B cell (primary cell): ENCODE results near the gene SUPV3L1. TPM values are rescaled to one million over a fixed set of nuclear protein-coding genes. Genes with fewer than 3 reads are reported as not detected.

Source experiments
- ATAC-seq: fragments of 200-7000 bp; cut with Tn5 transposase; one replicate; pipeline ENCODE4 v1.10.0; 2021; ENCODE audit warnings: low read depth, mild to moderate bottlenecking, moderate number of reproducible peaks, moderate library complexity
- CTCF ChIA-PET: fragments of 350-600 bp; sonication (Branson Sonifier 250); formaldehyde crosslinking; loops from one replicate; lab custom pipeline; 2021; ENCODE audit warnings: antibody characterized with exemption, inconsistent platforms; lab: Charles Lee
- POLR2A ChIA-PET: fragments of 350-600 bp; sonication (Branson Sonifier 250); formaldehyde crosslinking; loops from one replicate; lab custom pipeline; 2021; ENCODE audit warnings: antibody characterized with exemption; lab: Charles Lee
- DNase-seq: peaks from one replicate; pipeline ENCODE4 v3.0.0; 2013
- H2AFZ ChIP-seq: 2 replicates; pipeline ENCODE4 v1.6.1; 2012; ENCODE audit warnings: mild to moderate bottlenecking, low read depth, low read length; ENCODE audit not compliant: insufficient read depth, poor library complexity, severe bottlenecking
- H3K27ac ChIP-seq, 2 donors: 1 replicate in 1 of 2; 2 replicates in 1 of 2; pipeline ENCODE4 v1.5.1; 2012 to 2013; ENCODE audit warnings: low read length in 2 of 2, mild to moderate bottlenecking in 2 of 2, moderate library complexity in 1 of 2
- H3K27me3 ChIP-seq, 4 experiments: fragments of 200-600 bp in 1 of 4; sonication (generic) in 1 of 4; replicated peaks in 1 of 4; 1 replicate in 2 of 4; 2 replicates in 2 of 4; pipeline versions ENCODE4 v1.6.1 to v1.7.0; 2013 to 2016; ENCODE audit warnings: low read length in 3 of 4, mild to moderate bottlenecking in 2 of 4, mixed read lengths in 1 of 4, moderate library complexity in 1 of 4; ENCODE audit not compliant: insufficient read depth in 4 of 4, control insufficient read depth in 3 of 4; ENCODE audit errors: control extremely low read depth in 1 of 4
- H3K36me3 ChIP-seq, 2 experiments: replicated peaks in 1 of 2; 1 replicate in 1 of 2; 2 replicates in 1 of 2; pipeline versions ENCODE4 v1.6.1 to v1.7.1; 2013; ENCODE audit warnings: low read length in 1 of 2; ENCODE audit not compliant: insufficient read depth in 2 of 2, control insufficient read depth in 1 of 2; ENCODE audit errors: control extremely low read depth in 1 of 2, extremely low read depth in 1 of 2
- H3K4me1 ChIP-seq, 2 donors: fragments of 200-600 bp in 1 of 2; sonication (generic) in 1 of 2; 1 replicate in 1 of 2; 2 replicates in 1 of 2; pipeline versions ENCODE4 v1.5.1 to v1.6.1; 2013 to 2017; ENCODE audit warnings: low read length in 2 of 2; ENCODE audit not compliant: control insufficient read depth in 2 of 2, insufficient read depth in 2 of 2
- H3K4me2 ChIP-seq: replicated peaks from 2 replicates; pipeline ENCODE3; 2012; ENCODE audit warnings: mild to moderate bottlenecking, low read depth, low read length; ENCODE audit not compliant: poor library complexity, severe bottlenecking
- H3K4me3 ChIP-seq, 5 experiments: fragments of 200-600 bp in 1 of 5; sonication (generic) in 1 of 5; 1 replicate in 3 of 5; 2 replicates in 2 of 5; pipeline versions ENCODE4 v1.5.1 to v1.7.0; 2011 to 2016; ENCODE audit warnings: low read length in 4 of 5, mild to moderate bottlenecking in 4 of 5, low read depth in 2 of 5, control low read depth in 1 of 5, moderate library complexity in 1 of 5; ENCODE audit not compliant: insufficient read depth in 1 of 5; ENCODE audit errors: control extremely low read depth in 1 of 5, extremely low read depth in 1 of 5
- H3K79me2 ChIP-seq: fragments of 200-600 bp; sonication (generic); one replicate; pipeline ENCODE4 v1.6.0; 2016; ENCODE audit warnings: low read length; ENCODE audit not compliant: control insufficient read depth, insufficient read depth
- H3K9ac ChIP-seq: fragments of 200-600 bp; sonication (generic); 2 replicates; pipeline ENCODE4 v1.6.1; 2017; ENCODE audit warnings: mild to moderate bottlenecking, low read length, moderate library complexity
- H3K9me3 ChIP-seq, 3 donors: one replicate each; pipeline versions ENCODE4 v1.6.1 to v1.7.1; 2013; ENCODE audit warnings: low read length in 2 of 3; ENCODE audit not compliant: control insufficient read depth in 2 of 3, insufficient read depth in 1 of 3; ENCODE audit errors: control extremely low read depth in 1 of 3
- H4K20me1 ChIP-seq: 2 replicates; pipeline ENCODE4 v1.6.0; 2012; ENCODE audit warnings: mild to moderate bottlenecking, low read length; ENCODE audit not compliant: insufficient read depth, control insufficient read depth, poor library complexity, severe bottlenecking
- H3K27ac Mint-ChIP-seq: one replicate; pipeline ENCODE4 v1.8.0; 2021; ENCODE audit warnings: mixed read lengths
- H3K27me3 Mint-ChIP-seq: one replicate; pipeline ENCODE4 v1.8.0; 2021; ENCODE audit warnings: mixed read lengths
- H3K4me1 Mint-ChIP-seq: one replicate; pipeline ENCODE4 v1.8.0; 2021; ENCODE audit warnings: mixed read lengths
- H3K4me3 Mint-ChIP-seq: one replicate; pipeline ENCODE4 v1.8.0; 2021; ENCODE audit warnings: mixed read lengths
- H3K9me3 Mint-ChIP-seq: one replicate; pipeline ENCODE4 v1.8.0; 2022; ENCODE audit warnings: mixed read lengths; ENCODE audit not compliant: insufficient read depth
- EZH2 ChIP-seq: IDR thresholded peaks from 2 replicates; pipeline ENCODE4 v1.6.1; 2012; ENCODE audit warnings: borderline replicate concordance, low read depth, mild to moderate bottlenecking, moderate library complexity, low read length; ENCODE audit not compliant: insufficient read depth, poor library complexity, severe bottlenecking
- WGBS: methylation state at CpG from one replicate; pipeline ENCODE4 v1.1.5; 2013; ENCODE audit warnings: missing lambda C conversion rate; ENCODE audit not compliant: insufficient coverage; 5-methylcytosine and 5-hydroxymethylcytosine counted together
- intact Hi-C: fragments of 100-400 bp; cut with micrococcal nuclease; formaldehyde crosslinking; loops from one replicate; pipeline ENCODE4 v1.10.0; 2022
- polyA plus RNA-seq: library from polyadenylated mRNA; depleted of rRNA; stranded (reverse); fragments of >200 nt; gene quantifications from 2 replicates; pipeline ENCODE4 v1.2.3, GENCODE V29; 2012
- total RNA-seq, 2 donors: library from RNA; stranded (reverse); fragments of 120-200 nt in 1 of 2; gene quantifications; 1 replicate in 1 of 2; 2 replicates in 1 of 2; pipeline versions ENCODE4 v1.2.3 to v1.2.4, GENCODE V29; 2013 to 2022
- TF ChIP-seq, protein P1 (sequence below): fragments of 200-600 bp; IDR thresholded peaks from one replicate; pipeline ENCODE4 v1.8.0; 2022; ENCODE audit warnings: antibody characterized with exemption, mild to moderate bottlenecking

The SUPV3L1 gene
- total and polyA plus RNA-seq, 2 donors (not counting 1 experiment from before 2014, with no cell fraction given), result 33.6 to 37.1 TPM

DNA sequence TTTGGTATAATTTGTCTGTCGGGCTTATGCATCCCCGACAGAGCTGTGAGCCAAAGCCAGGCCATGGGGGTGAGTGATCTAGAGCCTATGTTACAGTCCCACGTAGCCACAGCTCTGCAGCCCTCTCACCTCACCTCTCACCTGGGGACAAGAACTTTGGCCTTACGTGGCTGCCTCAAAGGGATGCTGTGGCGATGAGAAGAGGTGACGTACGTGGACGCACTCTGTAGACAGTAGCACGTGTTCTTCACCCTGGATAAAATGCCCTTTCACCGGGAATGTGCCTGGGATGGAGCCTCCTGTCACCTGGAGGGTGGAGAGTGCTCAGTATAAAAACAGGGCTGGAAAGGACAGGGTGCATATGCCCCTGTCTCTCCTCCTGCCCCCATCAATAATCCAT is 45.6 kb downstream of the SUPV3L1 start:
- no peak overlapping the region for H3K4me2 ChIP-seq
- no peaks in the 10 kb centered on the region for H3K79me2 ChIP-seq
- H3K9me3 ChIP-seq, result no peaks in the 10 kb centered on the region
- no peaks in the 10 kb centered on the region for H3K27me3 ChIP-seq
- H3K9ac ChIP-seq, result no peak overlapping the region
- Mint-ChIP-seq H3K9me3 (no peaks in the 10 kb centered on the region), H3K4me3 (no peak overlapping the region), H3K4me1 (peaks cover 51% of the 10 kb centered on the region), H3K27me3 (no peaks in the 10 kb centered on the region), H3K27ac (no peak overlapping the region)
- ChIA-PET CTCF (interaction anchor here (1.2 kb wide), 1 partner anchor 10 kb away, joined by 3 read pairs; no protein-coding TSS in a partner anchor), POLR2A (no interaction called here)
- intact Hi-C loops, result no loop called here
- WGBS, result 83% methylated on average over 8 of the region's 10 CpGs
- DNase-seq (no peak), ATAC-seq (no peak)
- no peaks in the 10 kb centered on the region for H4K20me1 ChIP-seq
- peaks cover 39 to 50% of the 10 kb centered on the region in 2 donors for H3K4me1 ChIP-seq
- no peak overlapping the region for H2AFZ ChIP-seq
- H3K4me3 ChIP-seq, result no peak overlapping the region
- no peak overlapping the region for H3K27ac ChIP-seq
- H3K36me3 ChIP-seq, result no peaks in the 10 kb centered on the region
- TF ChIP-seq, protein P1, sequence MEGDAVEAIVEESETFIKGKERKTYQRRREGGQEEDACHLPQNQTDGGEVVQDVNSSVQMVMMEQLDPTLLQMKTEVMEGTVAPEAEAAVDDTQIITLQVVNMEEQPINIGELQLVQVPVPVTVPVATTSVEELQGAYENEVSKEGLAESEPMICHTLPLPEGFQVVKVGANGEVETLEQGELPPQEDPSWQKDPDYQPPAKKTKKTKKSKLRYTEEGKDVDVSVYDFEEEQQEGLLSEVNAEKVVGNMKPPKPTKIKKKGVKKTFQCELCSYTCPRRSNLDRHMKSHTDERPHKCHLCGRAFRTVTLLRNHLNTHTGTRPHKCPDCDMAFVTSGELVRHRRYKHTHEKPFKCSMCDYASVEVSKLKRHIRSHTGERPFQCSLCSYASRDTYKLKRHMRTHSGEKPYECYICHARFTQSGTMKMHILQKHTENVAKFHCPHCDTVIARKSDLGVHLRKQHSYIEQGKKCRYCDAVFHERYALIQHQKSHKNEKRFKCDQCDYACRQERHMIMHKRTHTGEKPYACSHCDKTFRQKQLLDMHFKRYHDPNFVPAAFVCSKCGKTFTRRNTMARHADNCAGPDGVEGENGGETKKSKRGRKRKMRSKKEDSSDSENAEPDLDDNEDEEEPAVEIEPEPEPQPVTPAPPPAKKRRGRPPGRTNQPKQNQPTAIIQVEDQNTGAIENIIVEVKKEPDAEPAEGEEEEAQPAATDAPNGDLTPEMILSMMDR, result no peak
- no peak for TF ChIP-seq EZH2

DNA sequence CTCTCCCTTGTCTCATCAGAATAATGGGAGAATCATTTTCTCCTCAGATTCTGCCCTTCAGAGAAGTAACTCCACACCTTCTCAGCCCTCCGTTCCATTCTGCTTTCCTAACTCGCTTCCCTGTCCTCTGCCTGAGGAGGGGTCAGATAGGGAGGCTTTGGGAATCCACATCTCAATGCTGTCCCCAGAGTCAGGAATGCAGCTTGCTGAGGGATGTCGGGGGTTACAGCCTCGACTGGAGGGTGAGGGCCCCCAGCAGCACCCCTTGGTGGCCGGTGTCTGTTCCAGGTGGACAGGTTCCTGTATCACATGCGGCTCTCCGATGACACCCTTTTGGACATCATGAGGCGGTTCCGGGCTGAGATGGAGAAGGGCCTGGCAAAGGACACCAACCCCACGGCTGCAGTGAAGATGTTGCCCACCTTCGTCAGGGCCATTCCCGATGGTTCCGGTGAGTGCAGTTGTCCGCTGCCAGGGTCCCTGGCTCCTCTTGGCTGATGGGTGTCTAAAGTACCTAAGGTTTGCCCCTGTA is 47.0 kb downstream of the SUPV3L1 start:
- H3K27me3 ChIP-seq, result no peaks in the 10 kb centered on the region
- no peaks in the 10 kb centered on the region for H4K20me1 ChIP-seq
- H3K9ac ChIP-seq, result no peak overlapping the region
- H3K27ac Mint-ChIP-seq, result no peak overlapping the region
- H3K9me3 Mint-ChIP-seq, result no peaks in the 10 kb centered on the region
- no peak overlapping the region for H3K27ac ChIP-seq
- H3K79me2 ChIP-seq, result no peaks in the 10 kb centered on the region
- DNase-seq (no peak), ATAC-seq (no peak)
- H3K4me2 ChIP-seq, result no peak overlapping the region
- intact Hi-C loops, result no loop called here
- peaks cover 37 to 46% of the 10 kb centered on the region in 2 donors for H3K4me1 ChIP-seq
- over 99% methylated on average over 12 of the region's 14 CpGs for WGBS
- TF ChIP-seq EZH2, result no peak
- TF ChIP-seq, protein P1, result no peak
- no peak overlapping the region for H3K4me3 Mint-ChIP-seq
- no peaks in the 10 kb centered on the region for H3K9me3 ChIP-seq
- peaks cover 50% of the 10 kb centered on the region for H3K4me1 Mint-ChIP-seq
- H3K27me3 Mint-ChIP-seq, result no peaks in the 10 kb centered on the region
- ChIA-PET CTCF (interaction anchor here (0.8 to 3.1 kb wide), 2 partner anchors 9 to 165 kb away, joined by 4 to 21 read pairs; no protein-coding TSS in a partner anchor), POLR2A (no interaction called here)
- H3K36me3 ChIP-seq, result no peaks in the 10 kb centered on the region
- no peak overlapping the region for H2AFZ ChIP-seq
- H3K4me3 ChIP-seq, result no peak overlapping the region
